ENCODE data around the gene DCDC2B.
"Not testable (repeated sequence)": the region's sequence is repeated elsewhere in the genome, so short reads cannot be mapped to it uniquely, and the experiment has no call there.

Gene DCDC2B

GRCh38 chr1:32208891-32209328 lies at the start of gene DCDC2B:
Gene DCDC2B, plus strand, starts transcription at chr1:32209089. Its CDS starts 5 bp downstream, at chr1:32209094.
- no peak for DNase-seq

- DNase-seq: no peak
Observed at GRCh38 chr1:32159189-32159588, 49.7 kb upstream of the DCDC2B start.

DNA sequence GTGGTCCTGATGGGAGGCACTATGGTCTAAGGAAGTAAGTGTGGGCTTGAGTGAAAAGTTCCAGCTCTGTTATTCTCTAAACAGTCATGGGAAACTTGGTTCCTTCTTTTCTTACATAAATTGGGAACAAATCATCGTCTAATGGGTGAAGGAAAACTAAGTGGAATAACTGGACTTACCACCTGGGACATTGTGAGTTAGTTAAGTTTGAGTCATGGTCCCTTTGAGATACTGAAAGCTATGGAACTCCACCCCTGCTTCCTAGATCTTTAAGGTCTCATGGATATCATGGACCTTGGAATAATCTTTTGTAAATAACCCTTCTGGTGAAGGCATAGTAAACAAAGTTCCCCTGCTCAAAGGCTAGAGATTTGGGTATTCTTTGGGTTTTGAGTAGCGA lies 45.5 kb upstream of the DCDC2B start:
- no peak for DNase-seq

DNA sequence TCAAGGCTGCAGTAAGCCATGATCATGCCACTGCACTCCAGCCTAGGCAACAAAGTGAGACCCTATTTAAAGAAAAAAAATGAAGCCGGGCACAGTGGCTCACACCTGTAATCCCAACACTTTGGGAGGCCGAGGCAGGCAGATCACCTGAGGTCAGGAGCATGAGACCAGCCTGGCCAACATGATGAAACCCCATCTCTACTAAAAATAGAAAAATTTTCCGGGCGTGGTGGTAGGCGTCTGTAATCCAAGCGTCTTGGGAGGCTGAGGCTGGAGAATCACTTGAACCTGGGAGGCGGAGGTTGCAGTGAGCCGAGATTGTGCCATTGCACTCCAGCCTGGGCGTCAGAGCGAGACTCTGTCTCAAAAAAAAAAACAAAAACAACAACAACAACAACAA lies 43.3 kb upstream of the DCDC2B start:
- DNase-seq: not testable (repeated sequence)

DNA sequence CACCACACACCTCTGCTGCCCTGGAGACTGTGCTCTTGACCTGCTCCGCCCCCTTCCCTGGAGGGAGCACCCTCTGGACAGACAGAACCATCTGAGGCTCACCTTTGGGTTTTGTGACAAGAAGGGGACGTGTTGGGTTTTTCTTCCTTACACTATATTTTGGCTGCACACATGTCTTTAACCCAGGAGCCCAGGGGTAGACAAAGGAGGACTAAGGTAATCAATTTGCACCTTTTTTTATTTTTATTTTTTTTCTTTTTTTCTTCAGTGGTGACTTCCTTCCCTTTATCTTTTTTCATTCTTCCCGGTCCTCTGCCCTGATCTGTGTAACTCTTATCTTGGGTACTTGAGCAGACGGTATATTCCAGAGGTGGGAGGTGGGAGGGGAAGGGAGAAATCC lies 37.9 kb upstream of the DCDC2B start:
- no peak for DNase-seq

- DNase-seq: no peak
Observed at GRCh38 chr1:32172621-32173245, 36.2 kb upstream of the DCDC2B start.

GRCh38 chr1:32178380-32179192 lies 30.3 kb upstream of the DCDC2B start:
- DNase-seq: peak; percentile 55 to 79

GRCh38 chr1:32179193-32179442 lies 29.8 kb upstream of the DCDC2B start:
- no peak for DNase-seq

DNA sequence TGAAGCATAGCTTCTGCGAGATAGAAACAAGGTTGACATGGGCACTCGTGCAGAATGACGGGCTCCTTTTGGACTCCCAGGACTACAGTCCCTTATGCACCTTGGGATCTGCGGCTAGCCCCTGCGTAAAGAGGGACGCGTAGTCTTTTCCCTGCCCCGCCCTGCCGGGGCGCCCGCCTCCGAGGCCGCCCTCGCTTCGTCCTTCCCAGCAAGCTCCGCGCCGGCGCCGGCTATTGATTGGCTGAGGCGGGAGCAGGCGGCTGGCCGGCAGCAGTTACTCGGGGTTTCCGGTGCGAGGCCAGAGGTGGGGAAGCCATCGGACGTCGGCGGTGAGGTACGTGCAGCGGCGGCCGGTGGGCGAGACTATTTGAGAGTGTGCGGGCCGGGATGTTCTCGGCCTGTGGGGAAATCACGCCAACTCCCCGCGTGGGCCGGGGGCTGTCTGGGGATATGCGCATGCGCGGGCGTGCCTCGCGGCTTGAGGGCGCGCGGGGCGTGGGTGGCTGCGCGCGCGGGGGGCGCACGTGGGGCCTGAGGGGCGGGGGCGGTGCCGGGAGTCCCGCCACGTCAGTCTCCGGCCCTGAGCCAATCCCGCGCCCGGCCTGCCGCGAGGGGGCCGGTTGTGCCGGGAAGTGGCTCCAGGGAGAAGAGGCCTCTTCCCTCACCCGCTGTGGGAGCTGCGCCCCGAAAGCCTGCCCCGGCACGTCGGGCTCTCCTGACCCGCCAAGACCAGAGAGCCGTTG lies 29.3 kb upstream of the DCDC2B start, which contains the start of gene TXLNA:
TSS of gene TXLNA (plus strand) at position 233 of the 743 bp plus-strand sequence. CDS start 671 bp downstream, outside the sequence.
- peak; percentile 90 to 92 for DNase-seq

- peak; percentile 25 to 31 for DNase-seq
Observed at GRCh38 chr1:32180186-32181060, 28.5 kb upstream of the DCDC2B start.

GRCh38 chr1:32181065-32181464 lies 27.8 kb upstream of the DCDC2B start:
- DNase-seq: no peak

GRCh38 chr1:32181563-32181962 lies 27.3 kb upstream of the DCDC2B start:
- DNase-seq: no peak

DNA sequence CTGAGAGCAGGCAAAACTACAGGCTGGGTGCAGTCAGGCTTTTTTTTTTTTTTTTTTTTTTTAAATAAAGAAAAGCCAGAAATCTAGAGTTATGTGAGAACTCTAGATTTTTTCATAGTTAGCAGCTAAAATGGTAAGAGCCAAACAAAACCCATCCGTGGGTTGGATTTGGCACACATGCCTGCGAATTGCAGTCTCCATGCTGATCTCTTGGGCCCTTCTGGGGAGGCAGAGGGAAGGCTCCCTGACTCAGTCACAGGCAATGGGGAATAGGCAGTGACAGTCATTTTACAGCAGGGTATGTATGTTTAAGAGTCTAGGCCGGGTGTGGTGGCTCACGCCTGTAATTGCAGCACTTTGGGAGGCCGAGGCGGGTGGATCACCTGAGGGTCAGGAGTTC lies 26.8 kb upstream of the DCDC2B start:
- no peak for DNase-seq

DNA sequence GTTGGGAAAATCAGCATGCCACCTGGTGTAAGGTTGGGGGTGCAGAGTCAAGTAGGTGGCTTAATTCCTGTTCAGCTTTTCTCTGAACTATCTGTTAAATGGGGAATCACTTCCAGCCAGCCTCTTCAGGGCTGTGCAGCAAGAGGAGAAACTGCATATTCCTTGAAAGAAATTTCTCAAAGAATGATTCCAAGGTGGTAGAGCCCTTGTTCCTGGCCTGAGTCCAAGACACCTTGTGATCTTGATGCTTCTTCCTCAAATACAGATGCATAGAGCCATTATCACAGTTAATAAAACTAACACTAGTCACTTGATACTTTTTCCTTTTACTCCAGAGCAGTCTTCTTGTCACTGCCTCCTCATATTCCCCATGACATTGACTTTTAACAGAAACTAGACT lies 24.2 kb upstream of the DCDC2B start:
- no peak for DNase-seq

DNA sequence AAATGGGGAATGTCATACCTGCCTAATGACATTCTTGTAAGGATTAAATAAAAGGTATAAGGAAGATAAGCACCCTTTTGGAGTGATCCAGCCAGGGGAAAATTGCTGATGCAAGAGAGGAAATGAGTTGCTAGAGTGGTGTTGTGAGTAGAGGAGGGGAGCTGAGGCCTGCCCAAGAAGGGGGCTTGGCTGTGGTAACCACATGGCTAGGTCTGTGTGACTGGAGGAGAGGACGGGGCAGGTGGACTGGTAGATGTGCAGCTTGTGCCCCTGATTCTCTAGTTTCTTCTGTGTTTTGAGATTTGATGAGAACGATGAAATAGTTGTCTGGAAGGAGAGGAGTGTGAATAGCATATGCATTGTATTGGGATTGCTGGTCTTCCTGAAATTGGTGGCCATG lies 22.8 kb upstream of the DCDC2B start:
- DNase-seq: no peak

GRCh38 chr1:32186491-32186890 lies 22.4 kb upstream of the DCDC2B start:
- no peak for DNase-seq

DNA sequence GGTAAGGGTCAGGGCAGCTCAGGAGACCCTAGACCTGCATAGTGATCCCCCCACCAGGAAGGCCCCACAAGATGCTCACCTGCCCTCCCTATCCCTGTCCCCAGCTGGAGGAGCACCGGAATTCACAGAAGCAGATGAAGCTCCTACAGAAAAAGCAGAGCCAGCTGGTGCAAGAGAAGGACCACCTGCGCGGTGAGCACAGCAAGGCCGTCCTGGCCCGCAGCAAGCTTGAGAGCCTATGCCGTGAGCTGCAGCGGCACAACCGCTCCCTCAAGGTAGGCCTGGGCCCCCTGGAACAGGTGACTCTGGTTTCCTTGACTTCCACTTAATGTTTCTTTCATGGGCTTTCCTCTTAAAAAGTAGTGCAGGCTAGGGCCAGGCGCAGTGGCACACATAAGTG lies 21.0 kb upstream of the DCDC2B start:
- no peak for DNase-seq

- no peak for DNase-seq
Observed at GRCh38 chr1:32192220-32192948, 16.5 kb upstream of the DCDC2B start.

DNA sequence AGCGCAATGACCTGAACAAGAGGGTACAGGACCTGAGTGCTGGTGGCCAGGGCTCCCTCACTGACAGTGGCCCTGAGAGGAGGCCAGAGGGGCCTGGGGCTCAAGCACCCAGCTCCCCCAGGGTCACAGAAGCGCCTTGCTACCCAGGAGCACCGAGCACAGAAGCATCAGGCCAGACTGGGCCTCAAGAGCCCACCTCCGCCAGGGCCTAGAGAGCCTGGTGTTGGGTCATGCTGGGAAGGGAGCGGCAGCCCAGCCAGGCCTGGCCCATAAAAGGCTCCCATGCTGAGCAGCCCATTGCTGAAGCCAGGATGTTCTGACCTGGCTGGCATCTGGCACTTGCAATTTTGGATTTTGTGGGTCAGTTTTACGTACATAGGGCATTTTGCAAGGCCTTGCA lies 13.9 kb upstream of the DCDC2B start:
- no peak for DNase-seq

- no peak for DNase-seq
Observed at GRCh38 chr1:32195531-32195930, 13.4 kb upstream of the DCDC2B start.

- DNase-seq: no peak
Observed at GRCh38 chr1:32195972-32196823, 12.7 kb upstream of the DCDC2B start.
